Activated B cell treated with CpG ODN at 0.5 μM for 24 hours (primary cell): ENCODE data around the gene NEK7. TPM values are rescaled to one million over a fixed set of nuclear protein-coding genes. Genes with fewer than 3 reads are reported as not detected.

ENCODE experiments used
- ATAC-seq: fragments of 200-7000 bp; cut with Tn5 transposase; one replicate; pipeline ENCODE4 v1.10.0; 2021; ENCODE audit warnings: low read depth, mild to moderate bottlenecking, moderate library complexity
- CTCF ChIA-PET: fragments of 350-600 bp; sonication (Branson Sonifier 250); formaldehyde crosslinking; loops from one replicate; lab custom pipeline; 2021; ENCODE audit warnings: antibody characterized with exemption; lab: Charles Lee
- POLR2A ChIA-PET: fragments of 350-600 bp; sonication (Branson Sonifier 250); formaldehyde crosslinking; loops from one replicate; lab custom pipeline; 2021; ENCODE audit warnings: antibody characterized with exemption; lab: Charles Lee
- DNase-seq: peaks from one replicate; pipeline ENCODE4 v3.0.0; 2022
- H3K27ac Mint-ChIP-seq: one replicate; pipeline ENCODE4 v1.8.0; 2020; ENCODE audit warnings: mixed read lengths
- H3K27me3 Mint-ChIP-seq: one replicate; pipeline ENCODE4 v1.8.0; 2021; ENCODE audit warnings: mixed read lengths
- H3K36me3 Mint-ChIP-seq: one replicate; pipeline ENCODE4 v1.8.0; 2021; ENCODE audit warnings: low read depth, mixed read lengths
- H3K4me1 Mint-ChIP-seq: one replicate; pipeline ENCODE4 v1.8.0; 2021; ENCODE audit warnings: mixed read lengths
- H3K4me3 Mint-ChIP-seq: one replicate; pipeline ENCODE4 v1.8.0; 2020; ENCODE audit warnings: mild to moderate bottlenecking, mixed read lengths
- H3K9me3 Mint-ChIP-seq: one replicate; pipeline ENCODE4 v1.8.0; 2020; ENCODE audit warnings: mixed read lengths
- CTCF ChIP-seq: fragments of 200-600 bp; IDR thresholded peaks from one replicate; pipeline ENCODE4 v1.8.0; 2022; ENCODE audit warnings: antibody characterized with exemption, mild to moderate bottlenecking
- intact Hi-C: fragments of 100-400 bp; cut with micrococcal nuclease; formaldehyde crosslinking; loops from one replicate; pipeline ENCODE4 v1.15.1; 2024
- total RNA-seq: library from RNA; stranded (reverse); gene quantifications from 2 replicates; pipeline ENCODE4 v1.2.3, GENCODE V29; 2022

The NEK7 gene
- total RNA-seq, 1 donor from 2014 or later: 33.5 TPM

- DNase-seq (no peak), ATAC-seq (no peak)
- Mint-ChIP-seq H3K27me3 (no peaks in the 10 kb centered on the region), H3K9me3 (no peaks in the 10 kb centered on the region), H3K4me1 (peaks cover 9% of the 10 kb centered on the region), H3K27ac (no peak overlapping the region), H3K36me3 (peaks cover 7% of the 10 kb centered on the region), H3K4me3 (no peak overlapping the region)
- CTCF ChIA-PET: no interaction called here
- TF ChIP-seq CTCF: no peak
- POLR2A ChIA-PET: no interaction called here
- intact Hi-C loops: no loop called here
These were observed 88.6 kb downstream of the NEK7 start for GRCh38 chr1:198245379-198245778.

DNA sequence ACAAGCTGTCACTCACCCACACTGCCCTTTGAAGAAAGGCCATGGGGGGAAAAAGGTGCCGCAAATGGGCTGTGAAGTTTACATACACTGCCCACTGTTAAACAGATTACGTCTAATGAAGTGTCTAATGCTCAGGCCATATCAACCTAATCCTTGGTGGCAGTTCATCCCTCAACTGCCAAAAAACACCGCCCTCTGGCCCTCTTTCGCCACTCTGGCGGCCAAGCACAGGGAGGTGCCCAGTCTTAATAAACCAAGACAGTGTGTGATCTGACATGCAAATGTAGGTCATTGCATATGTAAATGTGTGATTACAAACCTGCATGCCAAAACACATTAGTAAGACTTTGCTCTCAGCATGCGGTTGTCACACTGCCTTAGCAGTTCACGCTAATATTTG is 89.5 kb downstream of the NEK7 start:
- H3K4me3 Mint-ChIP-seq: no peak overlapping the region
- no peak for TF ChIP-seq CTCF
- H3K27ac Mint-ChIP-seq: no peak overlapping the region
- H3K4me1 Mint-ChIP-seq: peaks cover 6% of the 10 kb centered on the region
- no peaks in the 10 kb centered on the region for H3K9me3 Mint-ChIP-seq
- POLR2A ChIA-PET: no interaction called here
- intact Hi-C loops: no loop called here
- CTCF ChIA-PET: no interaction called here
- ATAC-seq (no peak), DNase-seq (no peak)
- no peaks in the 10 kb centered on the region for H3K27me3 Mint-ChIP-seq
- peaks cover 7% of the 10 kb centered on the region for H3K36me3 Mint-ChIP-seq

DNA sequence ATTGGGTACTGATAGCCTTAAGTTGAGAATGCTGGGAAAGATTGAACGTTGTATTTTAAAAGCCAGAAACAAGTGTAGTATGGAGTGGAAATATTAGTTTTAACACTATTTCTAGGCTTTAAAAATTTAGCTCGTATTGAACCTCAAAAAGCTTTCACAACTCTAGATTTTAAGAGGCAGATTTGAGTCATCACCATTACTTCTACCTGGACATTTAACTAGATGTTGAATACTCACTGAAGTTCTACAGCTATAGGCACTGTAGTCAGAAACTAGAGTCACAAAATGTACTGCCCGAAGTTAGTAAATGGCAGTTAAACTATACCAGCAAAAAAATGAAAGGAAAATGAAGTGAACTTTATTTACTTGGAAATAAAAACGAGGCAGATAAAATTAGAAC is 96.5 kb downstream of the NEK7 start:
- ATAC-seq (peak; percentile 37), DNase-seq (no peak)
- POLR2A ChIA-PET: interaction anchor here (1.0 kb wide), 1 partner anchor 80 kb away, joined by 3 read pairs; no protein-coding TSS in a partner anchor
- H3K9me3 Mint-ChIP-seq: no peaks in the 10 kb centered on the region
- H3K4me1 Mint-ChIP-seq: peaks cover 24% of the 10 kb centered on the region
- CTCF ChIA-PET: no interaction called here
- no peak overlapping the region for H3K4me3 Mint-ChIP-seq
- no peak for TF ChIP-seq CTCF
- peaks cover 6% of the 10 kb centered on the region for H3K36me3 Mint-ChIP-seq
- H3K27ac Mint-ChIP-seq: peak overlapping the region; percentile 79
- no peaks in the 10 kb centered on the region for H3K27me3 Mint-ChIP-seq
- intact Hi-C loops: loop anchor here (1.0 to 10.0 kb wide), 4 partner anchors 14 to 372 kb away; partner anchors contain the start of gene NEK7

DNA sequence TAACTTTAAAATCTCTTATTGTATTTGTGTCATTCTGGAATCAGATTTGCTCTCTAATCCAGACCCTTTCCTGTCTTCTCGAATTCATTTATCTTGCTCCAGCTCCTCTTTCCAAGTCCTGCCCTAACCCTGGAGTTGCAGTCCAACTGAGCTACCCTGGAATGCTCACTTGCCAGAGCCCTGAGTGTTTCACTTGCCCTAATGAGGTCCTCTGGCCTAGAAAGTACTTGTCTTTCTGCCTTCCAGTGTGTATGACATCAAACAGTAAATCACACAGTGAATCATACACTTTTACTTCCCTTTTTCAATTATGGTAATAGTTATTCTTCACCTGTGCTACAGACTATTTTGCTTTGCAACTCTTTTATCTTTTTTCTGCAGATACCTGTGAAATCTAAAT is 96.9 kb downstream of the NEK7 start:
- intact Hi-C loops: loop anchor here (1.0 to 10.0 kb wide), 4 partner anchors 15 to 371 kb away; partner anchors contain the start of gene NEK7
- no peak for TF ChIP-seq CTCF
- peaks cover 6% of the 10 kb centered on the region for H3K36me3 Mint-ChIP-seq
- DNase-seq: no peak
- peak; percentile 94 for ATAC-seq
- peak overlapping the region; percentile 79 for H3K27ac Mint-ChIP-seq
- ChIA-PET CTCF (no interaction called here), POLR2A (interaction anchor here (1.0 kb wide), 1 partner anchor 81 kb away, joined by 3 read pairs; no protein-coding TSS in a partner anchor)
- no peaks in the 10 kb centered on the region for H3K27me3 Mint-ChIP-seq
- peak overlapping the region; percentile 59 for H3K4me3 Mint-ChIP-seq
- peaks cover 24% of the 10 kb centered on the region for H3K4me1 Mint-ChIP-seq
- H3K9me3 Mint-ChIP-seq: no peaks in the 10 kb centered on the region

DNA sequence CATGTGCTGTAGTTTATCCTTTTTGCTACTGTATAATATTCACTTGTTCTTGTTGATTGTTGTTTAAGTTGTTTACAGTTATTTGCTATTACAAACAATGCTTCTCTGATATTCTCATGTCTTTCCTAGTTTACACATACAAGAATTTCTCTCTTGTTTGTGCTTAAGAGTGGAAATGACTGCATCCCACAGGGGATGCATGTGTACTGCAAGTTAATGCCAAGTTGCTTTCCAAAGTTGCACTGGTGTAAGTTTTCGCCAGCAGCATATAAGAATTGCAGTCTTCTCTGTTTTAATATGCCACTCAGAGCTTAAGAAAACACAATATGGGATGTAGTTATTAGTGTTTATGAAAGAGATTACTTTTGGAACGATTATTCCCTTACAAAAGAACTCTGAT is 97.7 kb downstream of the NEK7 start:
- H3K4me3 Mint-ChIP-seq: no peak overlapping the region
- H3K9me3 Mint-ChIP-seq: no peaks in the 10 kb centered on the region
- no peak for DNase-seq
- H3K27ac Mint-ChIP-seq: no peak overlapping the region
- H3K36me3 Mint-ChIP-seq: peaks cover 9% of the 10 kb centered on the region
- ChIA-PET CTCF (no interaction called here), POLR2A (no interaction called here)
- no peak for TF ChIP-seq CTCF
- H3K27me3 Mint-ChIP-seq: no peaks in the 10 kb centered on the region
- peaks cover 27% of the 10 kb centered on the region for H3K4me1 Mint-ChIP-seq
- ATAC-seq: no peak
- intact Hi-C loops: loop anchor here (5.0 to 10.0 kb wide), 2 partner anchors 77 to 370 kb away; no protein-coding TSS in a partner anchor
